ENCODE data around the gene SLC25A42.
A peak's percentile ranks its signal among the peaks of the same experiment; 100 is the strongest.
"Not testable (repeated sequence)": the region's sequence is repeated elsewhere in the genome, so short reads cannot be mapped to it uniquely, and the experiment has no call there.

The SLC25A42 gene, protein sequence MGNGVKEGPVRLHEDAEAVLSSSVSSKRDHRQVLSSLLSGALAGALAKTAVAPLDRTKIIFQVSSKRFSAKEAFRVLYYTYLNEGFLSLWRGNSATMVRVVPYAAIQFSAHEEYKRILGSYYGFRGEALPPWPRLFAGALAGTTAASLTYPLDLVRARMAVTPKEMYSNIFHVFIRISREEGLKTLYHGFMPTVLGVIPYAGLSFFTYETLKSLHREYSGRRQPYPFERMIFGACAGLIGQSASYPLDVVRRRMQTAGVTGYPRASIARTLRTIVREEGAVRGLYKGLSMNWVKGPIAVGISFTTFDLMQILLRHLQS

GRCh38 chr19:19063183-19064097, at the start of gene SLC25A42:
SLC25A42 (plus strand) TSS chr19:19063994; CDS start chr19:19096125, 32,131 bp downstream.
- DNase-seq (ENCODE audit: low spot score), result peak; percentile 100

DNA sequence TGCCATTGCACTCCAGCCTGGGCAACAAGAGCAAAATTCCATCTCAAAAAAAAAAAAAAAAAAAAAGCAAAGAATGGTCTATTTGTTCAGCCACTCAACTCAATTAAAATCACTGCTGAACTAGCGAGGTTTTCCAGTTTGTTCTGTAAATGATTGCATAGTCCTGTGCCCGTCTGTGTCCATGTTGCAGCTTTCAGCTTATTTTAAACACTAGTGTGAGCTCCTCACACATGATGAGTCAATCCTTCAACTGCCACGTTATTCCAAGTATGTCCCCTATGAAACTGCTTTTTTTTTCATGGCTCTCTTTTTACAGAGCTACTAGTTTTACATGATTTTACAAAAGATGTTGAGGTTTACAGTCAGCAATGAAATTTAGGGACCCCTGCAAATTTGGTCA, 42.7 kb upstream of the SLC25A42 start:
- peak; percentile 52 for DNase-seq (ENCODE audit: low spot score)

GRCh38 chr19:19022380-19022961, 41.3 kb upstream of the SLC25A42 start:
- no peak for DNase-seq (ENCODE audit: low spot score)

DNA sequence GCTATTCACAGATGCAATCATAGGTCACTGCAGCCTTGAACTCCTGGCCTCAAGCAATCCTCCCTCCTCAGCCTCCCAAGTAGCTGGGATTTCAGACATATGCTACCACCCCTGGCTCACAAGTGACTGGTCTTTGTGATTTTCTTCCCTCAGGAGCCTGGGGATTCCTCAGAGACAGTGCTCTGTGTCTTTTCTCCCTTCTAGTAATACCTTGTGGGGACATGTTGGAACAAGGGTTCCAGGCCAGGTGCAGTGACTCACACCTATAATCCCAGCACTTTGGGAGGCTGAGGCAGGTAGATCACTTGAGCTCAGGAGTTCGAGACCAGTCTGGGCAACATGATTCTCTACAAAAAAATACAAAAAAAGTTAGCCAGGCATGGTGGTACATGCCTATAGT, 40.4 kb upstream of the SLC25A42 start:
- not testable (repeated sequence) for DNase-seq (ENCODE audit: low spot score)

GRCh38 chr19:19025861-19026260, 37.9 kb upstream of the SLC25A42 start:
- DNase-seq (ENCODE audit: low spot score), result no peak

GRCh38 chr19:19026299-19026971, 37.4 kb upstream of the SLC25A42 start:
- peak; percentile 29 for DNase-seq (ENCODE audit: low spot score)

DNA sequence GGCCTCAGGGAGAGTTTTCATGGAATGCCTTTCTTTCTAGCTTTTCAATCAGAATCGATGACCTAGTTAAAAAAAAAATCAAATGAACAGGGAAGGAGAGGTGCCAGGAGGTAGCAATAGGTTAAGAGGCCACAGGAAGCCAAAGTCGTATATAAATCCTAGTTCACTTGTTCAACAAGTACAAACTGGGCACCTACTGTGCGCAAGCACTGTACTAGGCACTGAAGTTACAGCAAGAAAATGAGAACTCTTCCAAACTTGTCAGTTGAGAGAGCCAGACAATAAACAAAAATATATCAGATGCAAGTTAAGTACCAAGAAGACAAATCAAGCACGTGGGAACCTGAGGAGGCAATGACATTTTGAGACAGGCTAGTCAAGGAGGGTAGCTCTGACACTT, 36.6 kb upstream of the SLC25A42 start:
- no peak for DNase-seq (ENCODE audit: low spot score)

GRCh38 chr19:19028526-19028925, 35.3 kb upstream of the SLC25A42 start:
- DNase-seq (ENCODE audit: low spot score), result no peak

GRCh38 chr19:19031891-19032290, 31.9 kb upstream of the SLC25A42 start:
- no peak for DNase-seq (ENCODE audit: low spot score)

DNA sequence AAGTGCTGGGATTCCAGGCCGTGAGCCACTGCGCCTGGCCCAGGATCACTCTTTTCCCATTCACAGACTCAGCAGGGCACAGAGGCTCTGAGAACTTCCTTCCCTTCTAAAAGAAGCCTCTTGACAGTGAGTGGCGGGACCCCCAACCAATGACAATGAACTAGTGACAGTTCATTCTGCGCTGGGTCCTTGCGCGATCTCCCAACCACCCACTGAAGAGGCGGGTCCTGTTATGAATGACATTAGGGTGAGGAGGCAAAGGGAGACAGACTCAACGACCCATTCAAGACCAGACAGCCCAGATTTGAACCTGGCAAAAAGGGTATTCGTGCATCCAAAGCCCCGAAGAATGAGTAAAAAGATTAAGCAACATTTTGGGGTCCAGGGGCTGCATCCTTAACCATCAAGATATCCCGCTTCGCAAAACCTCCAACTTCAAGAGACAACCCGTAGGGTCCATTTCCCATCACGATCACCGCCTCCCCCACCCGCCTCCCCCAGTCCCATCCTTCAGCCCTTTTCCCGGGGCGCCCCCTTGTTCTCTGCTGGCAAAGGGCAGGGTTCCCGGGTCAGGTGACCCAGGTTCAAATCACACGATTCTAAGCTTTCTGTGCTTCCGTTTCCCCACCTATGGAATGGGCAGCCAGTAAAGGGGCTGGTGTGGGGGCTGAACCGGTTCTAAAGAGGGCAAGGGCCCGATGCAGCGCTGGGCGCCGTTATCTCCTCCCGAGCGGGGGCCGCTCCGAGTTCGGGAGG, 31.2 kb upstream of the SLC25A42 start:
- DNase-seq (ENCODE audit: low spot score), result peak; percentile 88

GRCh38 chr19:19033176-19033425, 30.7 kb upstream of the SLC25A42 start:
- DNase-seq (ENCODE audit: low spot score), result no peak

GRCh38 chr19:19033426-19034203, 30.2 kb upstream of the SLC25A42 start, which contains the start of the genes ARMC6 and SUGP2:
ARMC6 (plus strand) TSS chr19:19033603; CDS start chr19:19034210, 607 bp downstream.
SUGP2 (minus strand) TSS chr19:19033517; CDS start chr19:19031071, 2,446 bp downstream.
- DNase-seq (ENCODE audit: low spot score), result peak; percentile 100

DNA sequence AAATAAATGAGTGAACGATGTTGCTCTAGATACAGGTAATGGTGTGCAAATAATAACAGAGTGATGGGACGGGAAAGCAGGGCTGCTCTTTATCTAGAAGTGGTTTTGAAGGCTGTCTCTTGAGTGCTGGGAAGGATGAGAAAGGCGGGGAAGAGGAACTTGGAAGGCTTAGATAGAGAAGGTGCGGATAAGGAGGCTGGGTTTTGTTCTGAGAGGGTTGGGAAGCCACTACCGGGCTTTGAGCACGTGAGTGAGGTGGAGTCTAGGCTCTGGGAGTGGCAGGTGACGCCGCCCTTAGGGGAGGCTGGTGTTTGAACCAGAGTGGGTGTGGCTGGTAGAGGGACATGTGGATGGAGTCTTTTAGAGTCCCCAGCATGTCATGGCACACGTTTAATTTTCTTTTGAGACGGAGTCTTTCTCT, 29.6 kb upstream of the SLC25A42 start:
- DNase-seq (ENCODE audit: low spot score), result peak; percentile 82

GRCh38 chr19:19039901-19040300, 23.9 kb upstream of the SLC25A42 start:
- no peak for DNase-seq (ENCODE audit: low spot score)

GRCh38 chr19:19040417-19040816, 23.4 kb upstream of the SLC25A42 start:
- DNase-seq (ENCODE audit: low spot score), result peak; percentile 71

DNA sequence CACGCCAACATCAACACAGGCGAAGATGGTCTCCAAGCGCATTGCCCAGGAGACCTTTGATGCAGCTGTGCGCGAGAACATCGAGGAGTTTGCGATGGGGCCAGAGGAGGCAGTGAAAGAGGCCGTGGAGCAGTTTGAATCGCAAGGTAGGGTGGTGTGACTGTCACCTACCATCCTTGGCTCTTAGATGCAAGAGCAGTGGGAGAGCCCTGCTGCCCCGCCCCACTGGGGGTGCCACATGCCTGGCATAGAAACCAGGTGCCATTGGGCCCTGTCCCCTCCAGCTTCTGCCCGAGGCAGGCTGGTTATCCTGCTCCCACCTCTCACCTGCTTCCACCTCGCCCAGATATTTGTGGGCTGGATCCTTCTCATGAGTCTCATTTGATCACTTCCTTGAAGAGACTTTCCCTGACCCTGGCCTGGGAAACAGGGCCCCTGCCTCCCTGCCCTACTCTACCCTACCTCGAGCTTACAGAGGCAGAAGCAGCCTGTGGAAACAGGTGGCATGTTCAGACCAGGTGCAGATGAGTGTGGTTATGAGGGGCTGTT, 21.0 kb upstream of the SLC25A42 start:
- no peak for DNase-seq (ENCODE audit: low spot score)

GRCh38 chr19:19043481-19043880, 20.3 kb upstream of the SLC25A42 start:
- DNase-seq (ENCODE audit: low spot score), result no peak

GRCh38 chr19:19043881-19044280, 19.9 kb upstream of the SLC25A42 start:
- DNase-seq (ENCODE audit: low spot score), result no peak

DNA sequence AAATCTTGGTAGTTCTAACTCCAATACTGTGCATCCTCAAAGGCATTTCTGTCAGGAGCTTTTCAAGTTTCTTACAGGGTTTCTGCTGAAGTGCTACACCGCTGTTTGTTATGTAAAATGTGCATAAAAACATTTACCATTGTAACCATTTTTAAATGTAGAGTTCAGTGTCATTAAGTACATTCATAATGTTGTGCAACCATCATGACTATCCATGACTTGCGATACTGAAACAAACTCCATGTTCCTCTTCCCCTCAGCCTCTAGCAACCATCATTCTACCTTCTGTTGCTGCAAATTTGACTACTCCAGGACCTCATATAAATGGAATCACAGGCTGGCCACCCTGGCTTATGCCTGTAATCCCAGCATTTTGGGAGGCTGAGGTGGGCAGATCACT, 14.4 kb upstream of the SLC25A42 start:
- DNase-seq (ENCODE audit: low spot score), result no peak

DNA sequence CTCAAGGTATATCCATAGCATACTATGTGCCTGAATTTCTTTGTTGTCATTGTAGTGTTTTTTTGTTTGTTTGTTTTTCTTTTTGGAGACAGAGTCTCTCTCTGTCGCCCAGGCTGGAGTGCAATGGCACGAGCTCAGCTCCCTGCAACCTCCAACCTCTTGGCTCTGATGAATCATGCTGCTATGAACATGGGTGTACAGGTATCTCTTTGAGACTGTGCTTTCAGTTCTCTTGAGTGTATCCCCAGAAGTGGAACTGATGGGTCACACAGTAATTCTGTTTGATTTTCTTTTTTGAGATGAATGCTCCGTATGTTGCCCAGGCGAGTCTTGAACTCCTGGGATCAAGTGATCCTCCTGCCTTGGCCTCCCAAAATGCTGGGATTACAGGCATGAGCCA, 13.7 kb upstream of the SLC25A42 start:
- DNase-seq (ENCODE audit: low spot score), result no peak
